Hematopoietic multipotent progenitor cell treated with erythropoietin and hydrocortisone succinate and interleukin-3 and kit ligand, for 17 days (in vitro differentiated cells): Measurements from ENCODE around the gene PHLDA2.

ENCODE experiments used
- DNase-seq: peaks from one replicate; pipeline ENCODE4 v3.0.0-alpha.2; 2015; ENCODE audit warnings: low spot score

PHLDA2 gene

DNA sequence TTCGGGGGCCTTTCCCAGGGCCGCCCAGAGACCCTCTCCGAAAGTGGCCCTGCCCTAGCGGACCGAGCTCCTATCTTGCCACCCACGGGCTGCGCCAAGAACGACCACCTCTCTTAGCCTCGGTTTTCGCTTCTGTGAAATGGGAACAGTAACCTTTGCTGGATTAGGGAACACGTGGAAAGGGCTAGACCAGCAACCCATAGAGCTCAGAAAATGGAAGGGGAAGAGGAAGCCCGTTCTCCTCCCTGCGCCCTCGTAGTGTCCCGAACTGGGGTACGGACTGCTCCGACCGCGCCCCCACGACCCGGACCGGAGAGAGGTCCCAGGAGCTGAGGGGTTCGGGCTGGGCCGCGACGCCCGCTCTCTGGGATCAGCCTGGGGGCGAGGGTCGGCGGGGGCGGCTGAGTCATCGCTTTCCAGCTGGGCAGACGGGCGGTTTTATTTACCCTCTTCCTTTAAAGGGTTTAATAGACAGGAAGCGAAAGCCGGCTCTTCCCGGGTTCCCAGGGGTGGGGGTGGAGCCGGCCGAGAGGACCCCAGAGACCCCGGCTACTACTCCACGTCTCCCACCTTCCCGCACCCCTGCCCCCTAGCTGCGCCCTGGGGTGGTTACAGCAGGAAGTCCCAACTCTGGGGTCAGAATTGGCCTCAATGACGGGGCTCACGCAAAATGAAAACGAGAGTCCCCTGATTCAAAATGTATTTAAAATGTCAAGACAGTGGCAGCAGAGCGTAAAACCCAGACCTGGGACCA, 907 bp upstream of the PHLDA2 start:
- DNase-seq = no peak

DNA sequence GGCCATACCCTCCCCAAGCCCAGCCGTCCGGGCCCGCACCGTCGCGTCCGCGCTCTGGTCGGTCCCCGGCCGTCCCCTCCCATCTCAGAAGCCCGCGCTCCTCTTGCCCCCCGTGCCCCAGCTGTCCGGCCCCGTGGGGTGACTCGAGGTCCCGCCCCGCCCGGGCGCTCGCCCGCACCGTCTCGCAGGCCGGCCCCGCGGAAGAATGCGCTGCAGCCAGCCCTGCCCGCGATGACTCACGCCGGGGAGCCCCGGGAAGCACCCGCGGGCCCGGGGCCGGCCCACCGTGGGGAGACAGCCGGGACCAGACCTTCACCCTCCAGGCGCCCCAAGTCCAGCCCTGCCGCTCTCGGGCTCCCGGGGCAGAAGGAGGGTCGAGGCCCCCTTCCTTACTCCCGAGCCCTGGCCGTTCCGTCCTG, 320 bp upstream of the PHLDA2 start:
- DNase-seq = no peak

DNA sequence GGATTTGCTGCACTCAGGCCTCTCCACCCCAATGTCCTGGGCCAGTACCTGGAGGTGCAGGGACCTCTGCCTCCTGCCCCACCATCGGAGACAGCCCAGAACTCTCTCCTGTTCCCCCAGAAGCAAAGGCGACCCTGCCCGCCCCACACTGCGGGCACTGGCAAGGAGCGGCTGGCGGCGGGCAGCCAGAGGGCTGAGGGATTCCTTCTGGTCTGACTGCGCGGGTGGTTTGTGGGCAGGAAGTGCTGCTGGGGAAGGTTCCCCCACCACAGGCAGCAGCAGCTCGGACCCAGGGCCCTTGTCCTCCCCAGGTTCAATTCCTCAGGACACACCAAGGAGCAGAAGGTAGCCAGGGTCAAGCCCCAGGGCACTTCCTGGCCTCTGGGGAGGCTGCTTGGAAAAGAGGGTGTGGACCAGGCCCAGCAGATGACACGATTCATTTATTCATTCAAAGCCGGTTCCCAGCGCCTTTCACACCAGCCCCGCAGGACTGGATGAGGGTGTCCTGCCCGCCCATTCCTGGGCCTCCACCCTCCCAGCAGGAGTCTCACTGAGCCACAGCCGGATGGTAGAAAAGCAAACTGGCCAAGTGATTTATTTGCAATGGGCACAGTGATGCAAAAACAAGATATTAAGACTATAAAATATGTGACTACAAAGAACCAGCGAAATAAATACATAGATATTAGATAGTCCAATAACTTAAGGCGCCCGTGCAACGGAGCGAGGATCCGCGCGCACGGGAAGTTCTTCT, 1.2 kb downstream of the PHLDA2 start:
- no peak for DNase-seq

DNA sequence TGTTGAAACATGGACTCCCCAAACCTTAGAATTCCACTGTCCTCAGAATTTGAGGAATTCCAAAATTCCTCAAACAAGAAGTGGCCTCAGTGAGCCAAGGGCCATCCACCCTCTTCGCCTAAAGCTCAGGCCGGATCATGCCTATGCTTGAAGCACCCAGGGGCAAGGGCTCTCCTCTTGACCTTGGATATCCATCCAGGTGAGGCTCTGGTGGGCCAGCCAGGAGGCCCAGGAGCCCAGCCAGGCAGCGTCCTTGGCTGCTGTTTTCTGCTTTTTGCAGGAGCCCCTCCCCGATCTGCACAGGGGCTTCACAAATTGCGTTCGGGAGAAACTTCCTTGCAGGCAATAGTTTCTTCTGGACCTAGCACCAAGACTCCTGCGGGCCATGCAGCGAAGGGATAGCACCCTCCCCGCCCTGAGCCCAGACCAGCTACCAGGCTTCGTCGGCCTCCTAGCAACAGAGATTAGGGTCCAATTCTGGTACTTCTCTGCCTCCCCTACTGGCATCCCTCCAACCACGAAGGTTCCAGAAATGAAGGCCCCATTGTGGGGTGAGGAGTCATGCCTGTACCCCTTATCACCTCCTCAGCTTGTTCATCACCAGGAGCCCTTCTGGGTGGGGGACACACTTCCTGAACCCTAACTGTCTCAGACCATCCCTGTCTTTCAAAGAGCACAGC, 2.0 kb downstream of the PHLDA2 start:
- no peak for DNase-seq

DNA sequence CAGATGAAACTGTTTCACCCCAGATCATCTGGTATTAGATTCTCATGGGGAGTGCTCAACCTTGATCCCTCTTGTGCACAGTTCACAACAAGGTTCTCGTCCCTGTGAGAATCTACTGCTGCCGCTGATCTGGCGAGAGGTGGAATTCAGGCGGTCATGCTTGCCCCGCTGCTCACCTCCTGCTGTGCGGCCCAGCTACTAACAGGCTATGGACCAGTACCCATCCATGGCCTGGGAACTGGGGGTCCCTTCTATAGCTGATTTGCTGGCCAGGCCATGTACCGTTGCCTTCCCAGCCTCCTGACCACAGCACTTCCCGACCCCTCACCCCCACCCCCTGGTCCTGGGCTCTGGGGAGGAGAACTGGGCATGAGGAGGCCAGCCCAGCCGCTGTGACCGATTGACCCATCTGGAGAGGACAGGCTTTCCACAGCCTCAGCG, 2.6 kb downstream of the PHLDA2 start:
- no peak for DNase-seq

DNA sequence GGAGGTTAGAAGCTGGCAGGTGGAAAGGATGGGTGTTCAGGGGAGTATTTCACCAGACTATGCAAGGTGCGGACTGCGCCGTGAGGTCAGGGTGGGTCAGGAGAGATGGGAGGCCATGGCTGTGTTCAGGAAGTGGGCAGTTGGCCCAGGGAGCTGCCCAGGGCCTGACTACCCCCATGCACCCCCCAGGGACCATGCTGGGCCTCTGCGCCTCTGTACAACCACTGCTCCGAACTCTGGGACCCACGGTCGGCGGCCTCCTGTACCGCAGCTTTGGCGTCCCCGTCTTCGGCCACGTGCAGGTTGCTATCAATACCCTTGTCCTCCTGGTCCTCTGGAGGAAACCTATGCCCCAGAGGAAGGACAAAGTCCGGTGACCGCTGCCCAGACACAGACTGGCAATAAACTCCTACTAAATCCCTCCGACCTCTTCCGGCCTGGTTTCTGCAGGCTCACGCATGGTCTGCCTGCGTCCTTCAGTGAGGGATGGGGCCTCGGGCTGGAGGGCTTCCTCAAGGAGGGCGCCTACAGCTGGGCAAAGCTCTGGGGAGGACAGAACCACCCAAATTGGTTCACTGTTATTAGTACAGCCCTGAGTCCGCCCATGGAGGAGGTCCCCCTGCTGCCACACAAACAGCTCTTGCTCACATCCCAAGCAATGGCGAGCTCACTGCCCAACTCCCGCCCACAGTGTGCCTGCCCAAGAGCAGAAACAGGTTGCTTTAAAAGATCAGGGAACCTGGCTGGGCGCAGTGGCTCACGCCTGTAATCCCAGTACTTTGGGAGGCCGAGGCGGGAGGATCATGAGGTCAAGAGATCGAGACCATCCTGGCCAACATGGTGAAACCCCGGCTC, 4.2 kb downstream of the PHLDA2 start:
- DNase-seq = no peak

DNA sequence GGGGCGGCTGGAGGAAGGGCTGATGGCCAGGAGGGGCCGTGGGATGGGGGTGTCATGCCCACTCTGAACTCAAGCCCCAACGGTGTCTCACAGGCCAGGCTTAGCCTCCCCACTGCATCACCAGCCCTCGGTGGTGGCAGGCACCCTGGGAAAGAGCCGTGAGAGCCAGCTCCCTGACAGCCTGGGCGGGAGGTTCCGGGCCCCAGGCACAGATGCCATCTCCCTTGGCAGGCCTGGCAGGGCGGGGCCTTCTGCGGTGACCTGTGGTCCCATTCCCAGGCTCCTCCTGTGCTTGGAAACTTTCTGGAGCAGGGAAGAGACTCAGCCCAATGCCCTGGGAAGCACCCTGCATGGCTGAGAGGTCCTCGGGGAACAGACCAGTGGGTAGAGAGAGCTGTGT, 4.8 kb downstream of the PHLDA2 start:
- DNase-seq = no peak

DNA sequence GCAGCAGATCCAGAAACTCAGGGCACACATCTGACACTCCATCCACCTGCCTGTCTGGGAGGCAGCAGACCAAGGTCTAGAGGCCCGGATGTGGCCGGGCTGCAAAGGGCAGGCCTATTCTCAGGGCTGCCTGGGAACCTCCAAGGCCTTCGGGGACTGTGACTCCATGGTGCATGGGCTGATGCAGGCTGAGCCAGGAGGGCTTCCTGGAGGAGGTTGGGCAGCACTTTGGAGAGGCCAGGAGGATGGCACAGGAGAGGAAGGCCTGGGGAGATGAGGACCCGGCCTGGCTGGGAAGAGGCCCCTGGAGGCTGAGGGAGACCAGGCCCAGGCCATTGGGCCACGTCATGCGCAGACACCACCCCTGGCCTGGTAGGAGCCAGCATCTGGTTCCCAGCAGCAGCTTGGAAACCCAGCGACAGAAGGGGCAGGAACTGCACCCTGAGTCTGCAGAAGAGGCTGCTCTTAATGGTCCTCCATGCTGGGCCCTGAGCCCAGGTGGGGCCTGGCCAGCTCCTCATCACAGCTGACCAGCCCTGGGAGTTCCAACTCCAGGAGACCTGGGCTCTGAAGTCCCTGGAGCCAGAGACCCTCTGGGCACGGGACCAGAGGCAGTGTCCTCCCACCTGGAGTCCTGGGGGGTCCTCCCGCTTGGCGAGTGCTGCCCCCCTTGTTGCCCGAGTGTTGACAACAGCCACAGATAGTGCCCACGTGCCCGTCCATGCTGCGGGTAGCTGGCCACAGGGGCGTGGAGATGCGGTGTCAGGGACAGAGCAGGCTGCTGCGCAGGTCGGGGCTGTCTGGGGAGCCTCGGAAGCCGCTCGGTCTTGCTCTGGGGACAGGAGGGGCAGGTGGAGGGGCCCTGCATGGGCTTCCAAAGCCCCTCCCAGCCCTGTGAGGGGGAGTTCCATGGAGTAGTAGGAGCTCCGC, 5.5 kb downstream of the PHLDA2 start:
- no peak for DNase-seq

DNA sequence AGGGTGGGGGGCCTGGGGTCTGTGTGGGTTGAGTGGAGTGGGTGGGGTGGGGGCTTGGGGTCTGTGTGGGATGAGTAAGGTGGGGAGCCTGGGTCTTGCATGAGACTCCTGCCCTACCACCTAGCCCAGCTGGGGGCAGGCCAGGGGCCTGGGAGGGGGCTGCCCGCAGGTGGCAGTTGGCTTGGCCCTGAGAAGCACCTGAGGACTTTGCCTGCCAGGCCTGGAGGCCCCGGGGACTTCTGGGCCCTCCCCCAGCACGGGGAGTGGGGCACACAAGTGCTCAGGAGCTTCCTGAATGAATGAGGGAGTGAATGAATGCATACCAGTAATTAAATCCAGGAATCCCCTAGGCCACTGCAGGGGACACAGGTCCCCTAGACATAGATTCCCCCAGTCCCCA, 6.6 kb downstream of the PHLDA2 start:
- no peak for DNase-seq

DNA sequence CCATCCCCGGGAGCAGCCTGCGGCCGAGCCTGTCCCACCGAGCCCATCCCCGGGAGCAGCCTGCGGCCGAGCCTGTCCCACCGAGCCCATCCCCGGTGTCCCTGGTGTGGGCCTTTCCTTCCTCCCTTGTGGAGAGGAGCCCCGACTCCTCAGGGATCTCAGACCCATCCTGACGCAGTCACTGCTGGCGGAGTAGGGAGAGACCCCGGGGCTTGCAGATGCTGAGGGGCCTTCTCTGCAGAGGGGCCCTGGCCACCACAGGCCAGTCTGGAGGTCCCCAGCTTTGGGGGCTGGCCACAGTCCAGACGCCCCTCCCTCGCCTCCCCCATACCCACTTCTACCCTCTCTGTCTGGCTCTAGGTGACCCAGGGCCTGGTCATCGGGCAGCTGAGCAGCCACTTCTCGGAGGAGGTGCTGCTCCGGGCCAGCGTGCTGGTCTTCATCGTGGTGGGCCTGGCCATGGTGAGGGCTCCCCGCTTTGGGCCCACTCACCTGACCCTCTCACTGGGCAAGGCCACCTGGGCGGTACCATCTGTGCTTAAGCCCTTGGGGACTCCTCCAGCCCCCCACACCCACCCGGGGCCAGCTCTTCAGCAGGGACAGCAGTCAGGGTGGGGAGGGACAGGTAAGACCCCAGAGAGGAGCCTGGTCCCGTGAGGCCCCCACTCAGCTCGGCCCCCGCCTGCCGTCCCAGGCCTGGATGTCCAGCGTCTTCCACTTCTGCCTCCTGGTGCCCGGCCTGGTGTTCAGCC, 7.3 kb downstream of the PHLDA2 start:
- no peak for DNase-seq

DNA sequence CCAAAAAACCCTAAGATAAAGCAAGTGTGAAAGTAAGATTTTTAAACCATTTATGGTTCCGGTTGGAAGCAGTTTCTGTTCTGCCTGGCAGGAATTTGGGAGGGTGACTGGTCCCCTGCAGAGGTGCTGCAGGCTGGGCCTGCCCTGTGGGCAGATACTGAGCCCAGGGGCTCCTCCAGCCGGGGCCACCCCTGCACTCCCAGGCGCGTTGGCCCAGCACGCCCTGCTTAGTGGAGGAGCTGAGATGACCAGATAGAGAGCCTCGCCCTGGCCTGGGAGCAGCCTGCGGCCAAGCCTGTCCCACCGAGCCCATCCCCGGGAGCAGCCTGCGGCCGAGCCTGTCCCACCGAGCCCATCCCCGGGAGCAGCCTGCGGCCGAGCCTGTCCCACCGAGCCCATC, 8.0 kb downstream of the PHLDA2 start:
- no peak for DNase-seq

DNA sequence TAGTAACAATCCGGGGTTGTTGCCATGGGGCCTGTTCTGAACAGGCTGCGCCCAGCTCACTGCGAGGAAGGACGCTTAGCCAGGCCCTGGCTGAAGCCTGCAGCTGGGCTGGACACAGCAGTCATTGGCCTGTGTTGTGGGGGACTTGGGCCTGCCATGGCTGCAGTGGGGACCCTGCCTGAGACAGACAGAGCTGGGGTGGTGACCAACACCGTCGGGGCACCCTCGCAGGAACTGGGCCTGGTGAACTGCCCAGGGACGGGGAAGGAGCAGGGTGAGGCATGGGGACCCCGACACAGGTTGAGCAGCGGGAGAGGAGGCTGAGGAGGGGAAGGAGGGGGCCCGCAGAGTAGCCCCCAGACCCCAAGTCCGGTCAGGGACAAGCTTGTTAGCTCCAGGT, 8.9 kb downstream of the PHLDA2 start:
- DNase-seq = no peak

DNA sequence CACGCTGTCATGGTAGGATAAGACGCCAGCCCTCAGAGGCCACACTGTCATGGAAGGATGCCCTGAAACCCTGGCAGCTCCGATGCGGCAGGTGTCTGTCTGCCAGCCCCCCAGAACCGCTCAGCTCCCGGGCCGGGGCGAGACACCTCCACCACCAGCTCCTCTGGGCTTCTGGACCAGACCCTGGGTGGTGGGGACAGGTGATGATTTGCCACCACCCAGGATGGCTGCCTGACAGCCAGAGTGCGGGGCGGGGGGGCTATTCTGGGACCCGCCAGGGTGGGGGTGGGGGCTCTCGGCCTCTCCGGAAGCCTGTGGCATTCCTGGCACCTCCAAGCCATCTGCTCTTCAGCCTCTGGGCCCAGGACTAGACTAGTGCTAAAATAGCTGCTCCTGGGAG, 9.4 kb downstream of the PHLDA2 start:
- no peak for DNase-seq

DNA sequence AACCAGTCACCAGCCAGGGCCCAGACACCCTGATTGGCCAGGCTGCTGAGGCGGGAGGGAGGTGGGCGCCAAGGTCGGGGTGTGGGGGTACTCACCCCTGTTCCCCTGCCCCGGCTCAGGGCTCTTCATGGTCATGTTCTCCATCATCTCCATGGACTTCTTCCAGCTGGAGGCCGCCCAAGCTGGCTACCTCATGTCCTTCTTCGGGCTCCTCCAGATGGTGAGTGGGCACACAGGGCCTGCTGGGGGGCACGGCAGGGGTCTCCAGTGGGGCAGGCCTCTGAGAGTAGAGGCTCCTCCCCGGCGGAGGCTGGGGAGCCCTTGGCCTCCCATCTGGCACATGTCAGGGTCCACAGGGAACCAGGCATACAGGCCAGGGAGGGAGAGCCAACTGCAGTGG, 10.0 kb downstream of the PHLDA2 start:
- DNase-seq = no peak

DNA sequence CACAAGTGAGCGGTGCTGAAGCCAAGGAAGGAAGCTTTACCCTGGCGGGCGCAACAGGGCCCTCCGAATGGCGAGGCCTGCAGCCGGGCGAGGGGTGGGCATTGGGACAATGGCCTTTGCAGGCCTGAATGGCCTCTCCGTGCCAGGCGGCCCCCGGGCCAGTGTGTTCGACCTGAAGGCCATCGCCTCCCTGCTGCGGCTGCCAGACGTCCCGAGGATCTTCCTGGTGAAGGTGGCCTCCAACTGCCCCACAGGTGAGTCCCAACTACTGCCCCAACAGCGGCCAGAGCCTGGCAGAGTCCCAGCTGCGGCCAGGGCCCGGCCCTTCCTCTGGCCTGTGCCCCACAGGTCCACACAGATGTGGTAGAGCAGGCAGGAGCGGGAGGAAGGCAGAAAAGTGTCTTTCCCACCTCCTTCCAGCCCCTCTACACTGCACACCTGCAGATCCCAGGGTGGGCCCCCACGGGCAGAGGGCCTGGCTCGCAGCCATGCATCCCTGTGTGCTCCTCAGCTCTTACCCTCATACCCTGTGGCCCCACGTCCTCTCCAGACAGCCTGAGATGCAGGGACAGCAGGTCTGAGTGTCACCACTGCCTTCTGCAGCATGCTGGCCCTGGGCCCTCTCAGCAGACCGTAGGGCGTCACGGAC, 11.3 kb downstream of the PHLDA2 start:
- no peak for DNase-seq

DNA sequence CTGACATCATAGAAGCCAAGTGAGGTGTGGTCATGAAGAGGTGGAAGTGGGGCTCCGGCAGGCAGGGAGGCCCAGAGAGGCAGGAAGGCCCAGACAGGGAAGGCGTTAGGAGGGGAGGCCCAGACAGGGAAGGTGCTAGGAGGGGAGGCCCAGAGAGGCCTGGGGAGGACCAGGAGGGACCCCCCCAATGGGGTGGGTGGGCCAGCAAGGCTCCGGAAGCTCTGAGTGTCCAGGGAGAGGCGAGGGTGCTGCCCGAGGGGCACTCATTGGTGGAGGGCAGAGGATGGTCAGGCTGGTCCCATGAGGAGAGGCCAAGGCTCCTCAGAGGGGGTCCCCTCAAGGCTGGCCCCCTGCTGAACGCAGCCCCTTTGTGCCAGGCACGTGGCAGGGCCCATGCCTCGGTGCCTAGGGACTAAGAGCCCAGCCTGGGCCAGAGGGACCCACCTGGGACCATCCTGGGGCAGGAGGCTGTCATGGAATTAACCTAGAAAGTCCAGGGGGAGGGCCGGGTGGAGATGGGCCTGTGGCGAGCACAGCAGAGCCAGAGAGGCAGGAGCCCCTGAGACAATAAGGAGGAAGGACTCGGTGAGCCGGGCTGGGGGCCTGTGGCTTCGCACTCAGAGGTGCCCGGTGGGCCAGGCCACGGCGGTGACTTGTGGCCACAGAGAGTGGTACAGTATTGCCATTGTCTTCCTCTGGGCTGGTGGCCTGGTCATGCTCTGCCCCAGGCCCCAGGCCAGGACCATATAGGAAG, 12.2 kb downstream of the PHLDA2 start:
- DNase-seq = no peak

DNA sequence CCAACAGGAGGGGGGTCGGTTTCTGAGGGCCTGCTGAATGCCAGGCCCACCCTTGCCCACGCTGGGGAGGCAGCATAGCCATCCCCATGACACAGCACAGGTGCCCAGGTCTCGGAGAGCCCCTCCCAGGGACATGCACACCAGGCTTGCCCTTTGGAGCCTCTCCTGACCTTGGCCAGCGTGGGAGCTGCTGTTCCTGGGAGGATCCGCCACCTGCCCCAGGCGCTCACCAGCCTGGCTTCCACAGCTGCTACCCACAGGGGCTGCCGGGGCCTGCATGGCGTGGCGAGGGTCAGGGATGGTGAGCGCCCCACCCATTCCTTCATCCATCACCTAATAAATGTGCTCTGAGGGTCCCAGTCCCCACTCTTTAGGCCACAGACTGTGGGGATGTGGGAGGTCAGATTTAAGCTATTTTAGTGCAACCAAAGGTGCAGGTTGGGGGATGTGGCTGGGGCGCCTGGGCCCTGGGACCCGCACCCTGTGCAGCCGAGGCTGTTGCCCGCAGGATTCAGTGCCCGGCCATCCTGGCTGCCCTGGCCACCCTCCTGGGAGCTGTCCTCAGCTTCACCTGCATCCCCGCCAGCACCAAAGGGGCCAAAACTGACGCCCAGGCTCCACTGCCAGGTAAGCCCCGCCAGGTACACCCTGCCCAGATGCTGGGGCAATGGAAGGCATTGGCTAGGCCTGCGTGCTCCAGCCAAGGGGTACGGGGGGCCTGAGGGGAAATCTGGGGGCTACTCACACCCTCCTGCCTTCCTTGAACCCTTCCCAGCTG, 12.9 kb downstream of the PHLDA2 start:
- DNase-seq = no peak

DNA sequence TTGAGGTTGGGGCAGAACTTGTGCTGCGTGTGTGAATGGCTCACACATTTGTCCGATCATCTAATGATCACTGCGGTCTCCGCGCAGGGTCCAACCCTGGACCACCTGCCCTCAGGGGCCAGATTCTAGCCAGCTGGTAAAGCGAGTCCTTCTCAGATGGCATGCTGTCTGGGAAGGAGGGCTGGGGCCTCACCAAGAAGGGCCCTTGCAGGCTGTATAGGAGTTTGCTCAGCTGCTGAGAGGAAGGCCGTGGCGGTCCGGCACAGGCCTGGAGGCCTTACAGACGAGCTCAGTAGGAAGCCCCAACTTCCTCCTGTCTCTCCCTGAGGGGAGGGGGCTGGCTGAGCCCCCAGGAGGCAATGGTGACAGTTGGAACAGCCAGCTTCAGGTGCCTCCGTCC, 13.7 kb downstream of the PHLDA2 start:
- DNase-seq = no peak
